HG03520 (cell line): ENCODE results near the gene STRN4.

ENCODE experiments used
- ATAC-seq: cut with Tn5 transposase; IDR thresholded peaks from one replicate; pipeline ENCODE4 v1.9.1; 2021; ENCODE audit warnings: mild to moderate bottlenecking, moderate library complexity; ENCODE audit not compliant: unreplicated experiment

The STRN4 gene

DNA sequence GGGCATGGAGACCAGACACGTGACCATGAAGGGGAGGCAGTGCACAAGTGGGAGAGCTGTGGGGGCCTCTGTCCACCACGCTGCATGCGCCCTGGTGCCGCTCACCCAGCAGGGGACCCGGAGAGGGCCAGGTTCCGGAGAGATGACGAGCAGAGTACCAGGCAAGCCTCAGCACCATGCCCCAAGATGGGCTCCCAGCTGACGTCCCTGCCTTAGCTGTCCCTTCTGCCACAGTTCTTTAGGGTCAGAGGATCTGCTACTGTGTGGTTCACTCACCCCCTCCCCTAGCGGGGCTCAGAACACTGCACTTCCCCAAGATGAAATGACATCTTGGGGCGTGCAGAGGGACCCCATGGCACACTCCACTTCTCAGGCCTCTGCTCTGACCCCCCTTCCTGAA is 19.7 kb downstream of the STRN4 start:
- no peak for ATAC-seq

DNA sequence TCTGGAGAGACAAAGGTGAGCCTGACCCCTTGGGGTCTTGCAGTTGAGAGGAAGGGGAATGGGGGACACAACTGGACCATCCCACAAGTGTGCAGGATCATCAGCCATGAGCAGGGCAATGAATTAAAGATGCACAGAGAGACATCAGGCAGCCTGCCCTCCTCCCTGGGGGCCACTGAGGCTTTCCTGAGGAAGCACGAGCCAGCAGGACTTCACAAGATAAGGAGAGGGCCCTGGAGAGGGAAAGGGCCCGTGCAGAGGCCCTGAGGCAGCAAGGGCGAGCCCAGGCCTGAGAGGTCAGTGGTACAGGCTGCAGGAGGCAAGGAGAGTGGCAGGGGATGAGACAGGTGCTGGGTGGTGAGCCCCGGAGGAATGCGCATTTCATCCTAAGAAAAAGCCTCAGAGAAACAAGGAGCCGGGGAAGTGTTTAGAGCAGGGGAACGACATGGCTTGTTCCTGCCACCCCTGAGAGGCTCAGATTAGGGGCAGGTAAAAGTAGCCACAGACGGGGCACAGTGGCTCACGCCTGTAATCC is 20.3 kb downstream of the STRN4 start:
- ATAC-seq: no peak

DNA sequence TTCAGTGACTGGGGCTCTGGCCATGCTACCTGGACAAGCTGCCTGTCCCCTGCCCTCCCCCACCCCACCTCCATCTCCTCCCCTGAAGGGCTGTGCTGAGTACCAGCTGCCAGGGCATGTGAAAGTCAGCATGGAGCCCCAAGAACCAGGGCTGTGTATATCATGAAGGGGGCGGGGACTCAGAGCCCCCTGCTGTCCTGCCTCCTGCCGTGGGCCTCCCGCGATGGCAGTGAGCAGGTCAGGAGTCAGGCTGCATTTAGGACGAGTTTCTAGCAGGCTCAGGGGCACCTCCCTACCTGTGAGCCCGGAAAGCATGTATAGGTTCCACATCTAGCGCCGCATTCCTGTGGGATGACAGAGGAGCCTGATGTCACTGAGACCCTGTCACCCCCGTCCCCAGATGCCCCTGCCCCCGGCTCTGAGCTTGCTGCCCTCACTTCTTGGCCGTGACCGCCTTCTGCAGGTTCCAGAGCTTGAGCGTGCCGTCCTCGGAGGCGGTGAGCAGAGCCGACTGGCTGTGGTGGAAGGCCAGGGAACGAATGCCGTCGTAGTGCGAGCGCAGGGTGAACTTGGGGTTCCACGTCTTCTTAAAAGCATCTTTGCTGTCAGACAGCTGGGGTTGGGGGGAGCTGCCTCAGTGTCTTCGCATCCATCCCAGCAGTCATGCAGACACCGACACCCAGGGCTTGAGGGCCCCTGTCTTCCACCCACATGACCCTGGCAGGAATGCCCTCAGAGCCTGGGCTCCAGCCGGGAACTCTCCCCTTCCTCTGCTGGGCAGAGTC is 21.0 kb downstream of the STRN4 start:
- no peak for ATAC-seq

DNA sequence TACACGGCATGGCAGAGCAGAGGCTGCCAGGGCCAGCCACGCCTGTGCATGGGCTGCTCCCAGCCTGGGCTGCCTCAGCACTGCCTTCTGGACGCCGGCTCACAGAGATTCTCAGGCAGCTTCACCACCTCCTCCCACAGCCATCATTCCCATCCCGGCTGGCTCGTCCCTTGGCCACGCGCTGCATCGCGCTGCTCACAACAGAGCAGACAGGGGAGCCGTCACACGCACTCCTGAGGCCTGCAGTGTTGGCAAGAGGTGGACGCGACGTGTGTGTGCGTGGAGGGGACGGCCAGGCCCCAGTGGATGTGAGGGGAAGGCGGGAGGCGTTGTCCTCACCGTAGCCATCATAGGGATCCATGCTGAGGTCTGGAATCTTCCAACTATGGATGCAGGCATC is 21.8 kb downstream of the STRN4 start:
- ATAC-seq: no peak

DNA sequence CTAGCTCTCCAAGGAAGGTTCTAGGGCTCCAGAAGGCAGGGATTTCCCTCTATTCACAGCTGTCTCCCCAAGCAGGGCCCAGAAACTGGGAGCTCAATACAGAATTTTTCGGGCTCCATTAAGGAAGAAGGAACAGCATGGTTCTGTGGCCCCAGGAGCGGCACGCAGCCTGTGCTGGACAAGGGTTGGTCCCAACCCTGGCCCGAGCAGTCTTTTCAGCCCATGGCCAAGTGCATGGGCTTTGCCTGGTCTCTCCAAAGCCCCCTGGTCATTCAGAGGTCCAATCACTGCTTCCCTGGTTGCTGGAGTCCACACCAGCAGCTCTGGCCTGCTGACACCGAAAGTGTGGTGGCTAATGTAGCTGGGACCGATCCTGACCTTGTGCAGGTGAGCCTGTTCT is 22.8 kb downstream of the STRN4 start:
- no peak for ATAC-seq

DNA sequence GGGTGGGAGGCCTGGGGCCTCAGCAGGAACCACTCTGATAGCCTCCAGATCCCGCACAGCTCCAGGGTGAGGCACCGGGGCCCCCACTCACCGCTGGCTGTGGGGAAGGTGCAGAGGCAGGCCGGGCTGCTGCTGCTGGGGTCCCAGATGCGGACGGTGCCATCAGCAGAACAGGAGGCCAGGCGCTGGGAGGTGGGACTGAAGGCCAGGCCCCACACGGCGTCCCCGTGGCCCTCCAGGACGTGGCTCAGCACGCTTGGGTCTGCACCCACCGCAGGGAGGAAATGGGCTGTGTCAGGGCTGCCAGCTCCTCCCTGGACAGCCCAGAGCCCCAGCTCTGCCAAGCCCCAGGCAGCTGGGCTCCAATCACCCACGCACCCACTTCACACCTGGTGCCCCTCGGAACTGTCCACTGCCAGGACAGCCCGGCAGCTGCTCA is 23.2 kb downstream of the STRN4 start:
- ATAC-seq: no peak

DNA sequence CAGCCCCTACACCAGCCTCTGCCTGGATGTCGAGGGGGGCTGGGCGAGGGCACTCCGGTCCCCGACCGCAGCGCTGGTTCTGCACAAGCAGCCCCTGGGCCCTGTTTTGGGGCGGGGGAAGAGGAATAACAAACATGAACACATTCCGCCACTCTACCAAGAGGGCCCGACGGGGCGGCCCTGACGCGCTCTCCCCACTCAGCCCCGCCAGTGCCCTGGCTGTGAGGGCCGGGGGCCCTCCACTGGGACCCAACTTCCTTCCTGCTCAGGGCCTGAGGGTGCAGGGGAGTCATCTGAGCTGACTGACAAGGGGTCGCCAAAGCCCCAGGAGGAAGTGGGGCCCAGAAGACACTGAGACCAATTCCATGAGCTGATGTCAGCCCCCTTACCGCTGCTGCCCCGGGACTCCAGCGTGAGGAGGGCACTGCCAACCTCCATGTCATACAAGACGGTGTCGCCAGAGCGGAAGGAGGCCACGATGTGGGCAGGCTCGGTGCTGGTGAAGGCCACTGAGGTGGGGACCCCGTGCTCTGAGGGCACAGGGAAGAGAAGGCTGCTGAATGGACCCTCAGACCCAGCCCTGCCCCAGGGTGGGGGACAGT is 23.7 kb downstream of the STRN4 start:
- no peak for ATAC-seq

DNA sequence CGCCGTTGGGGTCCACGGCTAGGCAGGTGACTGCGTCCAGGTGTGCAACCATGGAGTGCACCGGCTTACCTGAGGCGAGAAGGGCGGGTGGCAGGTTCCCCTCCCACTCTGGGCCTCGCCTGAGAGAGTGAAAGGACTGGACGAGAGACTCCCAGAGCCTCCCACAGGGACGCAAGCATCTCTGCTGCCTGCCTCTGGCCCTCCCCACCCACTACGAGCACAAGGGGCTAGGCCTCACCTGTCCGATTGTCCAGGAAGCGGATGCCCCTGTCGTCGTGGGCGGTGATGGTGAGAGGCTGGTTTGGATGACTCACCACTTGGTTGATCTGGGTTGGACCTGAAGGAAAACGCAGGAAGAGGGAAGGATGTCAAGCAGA is 24.3 kb downstream of the STRN4 start:
- ATAC-seq: no peak

DNA sequence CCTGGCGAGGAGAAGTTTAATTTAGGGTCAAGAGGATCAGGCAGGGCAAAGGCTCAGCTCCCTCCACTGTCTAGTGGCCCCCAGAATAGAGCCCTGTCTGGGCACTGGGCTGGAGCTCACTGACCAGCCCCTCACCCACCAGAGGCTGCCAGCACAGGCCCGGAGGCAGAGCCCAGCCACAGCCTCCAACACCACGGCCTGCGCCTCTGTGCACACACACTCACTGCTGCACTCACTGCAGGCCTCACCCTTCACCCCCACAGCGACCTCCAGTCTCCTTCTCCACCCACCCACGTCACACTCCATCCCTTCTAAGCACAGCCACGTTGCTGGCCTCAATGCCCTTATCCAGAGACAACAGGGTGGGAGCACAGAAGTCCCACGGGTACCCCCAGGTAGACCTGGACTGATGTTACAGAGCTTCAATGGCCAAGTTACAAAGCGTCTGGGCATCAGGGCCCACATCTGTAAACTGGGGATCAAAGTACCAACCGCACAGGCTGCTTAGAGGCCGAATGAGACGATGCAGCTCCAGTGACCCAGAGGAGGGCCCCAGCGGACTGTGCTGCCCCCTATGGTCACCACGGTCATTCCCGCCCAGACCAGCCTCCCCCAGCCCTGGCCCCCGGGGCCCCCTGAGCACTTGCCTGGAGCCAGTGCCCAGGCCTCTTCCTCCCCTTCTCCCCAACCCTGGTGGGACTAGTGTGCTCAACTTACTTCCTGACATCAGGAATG is 24.8 kb downstream of the STRN4 start:
- no peak for ATAC-seq

DNA sequence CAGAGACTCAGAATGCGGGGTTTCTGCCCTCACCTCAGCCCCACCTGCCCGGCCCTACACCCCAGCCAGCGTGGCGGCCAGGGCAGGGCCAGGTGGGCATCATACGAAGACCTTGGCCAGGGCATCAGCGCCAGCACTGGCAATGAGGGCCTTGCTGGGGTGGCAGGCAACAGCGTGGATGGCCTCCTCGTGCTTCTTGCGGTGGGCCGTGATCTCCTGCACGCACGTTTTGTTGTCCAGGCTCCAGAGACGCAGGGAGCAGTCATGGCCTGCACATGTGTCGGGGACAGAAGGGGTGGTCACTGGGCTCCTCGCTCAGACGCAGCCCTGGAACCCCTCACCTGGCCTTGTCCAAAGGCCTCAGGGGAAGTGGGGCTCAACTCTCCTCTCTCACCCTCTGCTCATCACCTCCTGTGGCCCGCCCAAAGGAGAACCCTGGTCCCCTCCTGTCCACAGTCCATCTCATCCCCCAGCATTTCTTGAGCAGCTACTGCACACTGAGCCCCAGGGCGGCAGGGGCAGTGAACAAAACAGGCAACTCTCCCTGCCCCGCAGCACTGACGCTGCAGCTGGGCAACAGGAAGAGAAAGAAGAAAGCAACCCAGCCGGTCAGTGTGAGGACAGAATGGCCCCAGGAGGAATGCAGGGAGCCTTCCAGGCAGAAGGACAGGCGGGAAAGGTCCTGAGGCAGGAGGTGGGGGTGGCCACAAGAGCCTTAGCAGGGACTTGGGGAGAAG is 25.6 kb downstream of the STRN4 start:
- no peak for ATAC-seq

DNA sequence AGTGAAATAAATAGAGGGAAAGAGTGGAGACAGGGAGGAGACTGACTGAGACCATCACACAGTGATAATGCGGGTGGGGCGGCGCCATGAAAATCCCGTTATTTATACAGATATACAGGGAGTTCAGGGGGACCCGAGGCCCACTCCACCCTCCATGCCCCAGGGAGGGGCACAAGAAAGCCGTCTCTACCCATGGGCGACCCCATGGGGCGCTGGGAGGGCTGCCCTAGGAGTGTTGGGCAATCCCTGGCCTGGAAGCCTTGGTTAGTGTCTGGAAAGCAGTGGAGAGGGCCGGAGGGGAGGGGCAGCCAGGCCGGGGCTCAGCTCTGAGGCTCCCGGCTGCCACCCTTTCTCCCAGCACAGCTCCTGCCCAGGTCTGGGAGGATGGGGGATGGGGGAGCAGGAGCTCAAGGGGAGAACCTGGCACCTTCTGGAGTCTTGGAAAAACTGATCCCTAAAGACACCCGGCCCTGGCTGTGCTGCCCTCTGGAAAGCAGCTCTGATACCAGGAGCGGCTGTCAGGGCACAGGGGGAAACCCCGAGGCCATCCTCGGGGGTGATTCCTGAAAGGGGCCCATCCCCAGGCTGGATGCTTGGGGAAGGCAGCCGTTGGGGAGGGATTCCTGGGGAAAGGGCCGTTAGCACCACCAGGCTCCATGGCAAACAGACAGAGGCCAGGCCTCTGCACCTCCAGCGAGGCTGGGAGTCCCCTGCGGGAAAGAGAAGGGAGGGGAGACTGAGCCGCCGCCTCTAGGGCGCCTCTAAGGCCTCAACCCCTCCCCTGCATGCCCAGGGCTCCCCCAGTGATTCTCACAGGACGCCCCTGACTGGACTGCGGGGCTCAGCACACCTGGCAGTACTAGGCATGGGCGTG is 26.4 kb downstream of the STRN4 start:
- ATAC-seq: no peak

DNA sequence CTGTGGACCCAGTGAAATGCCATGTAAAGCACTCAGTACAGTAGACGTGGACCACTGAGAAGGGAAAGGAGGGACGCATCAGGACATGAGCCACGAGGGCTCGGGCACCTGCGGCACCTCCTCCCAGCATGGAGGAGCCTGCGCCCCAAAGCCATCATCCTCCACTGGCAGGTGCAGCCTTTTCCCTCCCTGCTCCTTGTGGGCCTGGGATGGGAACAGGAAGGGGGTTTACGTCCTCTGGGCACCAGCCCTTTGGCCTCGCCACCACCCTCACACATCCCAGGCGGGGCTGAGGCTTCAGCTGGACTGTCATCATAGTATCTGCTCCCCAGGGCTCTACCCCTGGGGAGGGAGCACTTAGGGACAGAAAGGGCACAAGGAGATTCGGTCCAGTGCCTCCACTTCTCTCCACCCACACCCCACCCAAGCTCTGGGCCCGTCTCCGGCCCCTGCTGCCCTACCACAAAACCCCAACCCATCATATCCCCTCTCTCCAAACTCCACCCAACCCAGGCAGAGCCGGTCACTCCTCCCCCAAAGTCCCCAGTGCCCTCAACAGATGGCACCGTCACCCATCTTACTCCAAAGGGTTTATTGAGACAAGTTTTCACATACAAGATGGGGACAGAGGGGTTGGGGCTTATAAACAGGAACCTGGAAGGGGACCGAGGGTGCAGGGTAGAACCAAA is 27.2 kb downstream of the STRN4 start:
- ATAC-seq: no peak

DNA sequence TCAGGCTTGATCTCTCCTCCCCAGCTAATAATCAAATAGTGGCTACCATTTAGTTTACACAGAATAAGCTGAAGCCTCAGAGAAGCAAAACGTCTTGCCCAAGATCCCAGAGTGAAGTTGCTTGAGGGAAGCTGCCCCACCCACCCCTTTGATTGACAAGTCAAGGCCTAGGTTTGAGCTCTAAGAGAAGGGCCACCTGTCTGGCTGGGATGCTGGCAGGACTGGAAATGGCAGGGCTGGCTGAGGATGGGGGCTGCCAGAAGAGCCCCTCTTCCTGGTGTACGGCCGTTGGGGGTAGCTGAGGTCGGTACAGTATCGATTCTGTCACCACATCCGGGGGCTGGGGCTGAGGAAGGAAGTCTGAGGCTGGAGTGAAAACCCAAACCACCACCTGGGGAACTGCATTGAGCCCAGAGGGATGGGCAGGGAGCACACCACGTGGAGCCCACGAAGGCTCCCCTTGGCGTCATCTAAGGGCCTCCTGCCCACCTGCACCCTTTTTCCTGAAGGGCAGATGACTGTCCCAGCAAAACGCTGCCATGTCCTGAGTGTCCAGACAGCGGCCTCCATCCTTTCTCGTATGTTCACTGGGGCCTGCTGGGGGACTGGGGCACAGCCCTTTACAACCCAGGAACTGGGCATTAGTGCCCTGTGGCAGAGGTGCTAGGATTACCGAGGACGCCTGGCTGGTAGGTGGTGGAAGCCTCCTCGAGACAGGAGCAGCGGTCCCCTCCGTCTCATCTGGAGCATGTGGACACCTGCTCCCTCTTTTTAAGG is 27.9 kb downstream of the STRN4 start:
- ATAC-seq: no peak

DNA sequence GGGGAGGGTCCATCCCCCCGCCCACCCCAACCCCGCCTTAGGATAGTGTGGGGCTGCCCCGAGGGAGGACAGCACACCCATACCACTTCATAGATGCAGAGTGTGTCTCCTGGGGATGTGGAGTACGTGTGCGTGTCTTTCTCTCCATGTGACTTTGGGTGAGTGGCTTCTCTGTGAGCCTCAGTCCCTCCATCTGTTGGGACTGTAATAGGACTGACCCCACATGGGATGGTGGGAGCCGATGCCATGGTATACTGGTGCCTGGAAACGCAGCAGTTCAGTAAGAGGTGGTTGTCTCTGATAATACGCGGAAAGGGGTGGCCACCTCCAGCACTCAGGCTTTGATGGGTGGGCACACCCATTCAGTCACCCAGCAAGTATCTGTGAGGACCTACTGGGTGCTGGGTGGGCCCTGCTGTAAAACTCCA is 28.5 kb downstream of the STRN4 start:
- no peak for ATAC-seq

DNA sequence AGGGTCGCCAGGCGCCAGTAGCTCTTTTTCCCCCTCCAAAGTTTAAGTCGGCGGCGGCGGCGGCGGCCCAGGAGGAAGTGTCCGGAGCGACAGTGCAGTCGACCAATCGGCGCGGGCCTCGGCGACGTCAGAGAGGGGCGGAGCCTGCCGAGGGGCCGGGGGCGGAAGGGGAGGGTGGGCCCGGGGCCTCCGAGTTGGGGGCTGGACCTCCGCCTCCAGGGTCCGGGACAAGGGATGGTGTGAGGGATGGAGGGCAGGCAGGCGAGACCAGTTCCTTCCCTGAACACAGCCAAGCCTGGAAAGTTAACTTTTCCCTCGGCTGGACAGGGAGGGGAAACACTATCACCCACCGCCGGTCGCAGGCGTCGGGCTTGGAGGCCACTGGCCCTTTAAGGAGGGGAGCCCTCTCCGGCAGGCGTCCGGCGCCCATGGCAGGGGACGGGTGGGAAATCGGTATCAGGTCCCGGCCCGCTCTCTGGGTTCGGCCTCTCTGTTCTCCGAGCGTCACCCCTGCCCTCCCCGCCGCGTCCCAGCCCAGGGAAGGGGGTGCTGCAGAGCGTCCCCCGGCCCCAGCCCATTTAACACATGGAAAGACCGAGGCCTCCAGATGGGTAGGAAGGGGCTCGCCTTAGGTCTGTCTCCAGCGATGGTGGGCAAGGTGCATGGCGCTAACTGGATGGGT is 29.1 kb downstream of the STRN4 start, which contains the start of gene PRKD2:
Gene PRKD2, minus strand, starts transcription at position 81 of the 682 bp plus-strand sequence. CDS start 744 bp downstream, outside the sequence.
- ATAC-seq: no peak

DNA sequence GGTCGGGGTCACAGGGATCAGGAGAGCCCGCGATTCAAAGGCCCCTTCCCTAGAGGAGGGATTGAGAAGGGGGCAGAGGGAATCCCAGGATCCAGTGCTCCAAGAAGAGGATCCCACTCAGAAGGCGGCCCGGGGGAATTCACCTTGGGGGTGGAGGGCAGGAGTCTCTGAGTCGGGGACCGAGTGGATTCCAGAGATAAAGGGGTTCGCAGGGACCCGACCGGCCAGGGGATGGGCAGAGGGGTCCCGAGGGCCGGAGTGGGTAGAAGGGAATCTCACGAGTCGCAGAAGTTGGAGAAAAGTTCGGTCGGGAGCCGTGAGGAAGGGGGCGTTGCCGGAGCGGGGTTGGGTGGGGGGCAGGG is 29.6 kb downstream of the STRN4 start:
- no peak for ATAC-seq

DNA sequence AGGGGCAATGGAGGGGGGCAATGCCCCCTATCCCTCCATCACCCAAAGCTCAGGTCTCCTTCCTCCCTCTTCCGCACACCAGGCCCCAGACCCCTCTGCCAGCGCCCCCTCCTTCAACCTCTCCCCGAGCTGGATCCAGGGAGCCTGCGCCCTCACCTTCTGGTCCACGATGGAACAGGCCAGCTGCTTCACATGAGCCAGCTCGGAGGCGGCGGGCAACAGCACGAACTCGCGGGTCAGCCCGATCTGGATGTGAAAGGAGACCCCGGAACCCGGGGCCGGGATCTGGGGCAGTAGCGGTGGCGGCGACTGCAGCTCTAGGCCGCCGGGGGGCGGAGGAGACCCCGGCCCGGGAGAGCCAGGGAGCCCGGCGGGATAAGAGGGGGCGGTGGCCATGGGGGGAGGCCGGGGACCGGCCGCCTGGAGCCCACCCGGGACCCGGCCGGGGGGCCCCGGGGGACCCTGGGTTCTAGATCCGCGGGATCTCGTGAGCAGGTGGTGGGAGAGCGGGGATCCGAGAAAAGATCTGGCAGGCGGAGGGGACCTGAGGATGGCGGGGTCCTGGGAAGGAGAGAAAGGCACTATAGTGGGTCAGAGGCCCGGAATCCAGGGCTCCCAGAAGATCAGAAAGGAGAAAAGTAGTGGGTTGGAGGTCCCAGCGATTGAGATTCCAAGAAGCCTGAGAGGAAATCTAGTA is 30.1 kb downstream of the STRN4 start:
- ATAC-seq: no peak

DNA sequence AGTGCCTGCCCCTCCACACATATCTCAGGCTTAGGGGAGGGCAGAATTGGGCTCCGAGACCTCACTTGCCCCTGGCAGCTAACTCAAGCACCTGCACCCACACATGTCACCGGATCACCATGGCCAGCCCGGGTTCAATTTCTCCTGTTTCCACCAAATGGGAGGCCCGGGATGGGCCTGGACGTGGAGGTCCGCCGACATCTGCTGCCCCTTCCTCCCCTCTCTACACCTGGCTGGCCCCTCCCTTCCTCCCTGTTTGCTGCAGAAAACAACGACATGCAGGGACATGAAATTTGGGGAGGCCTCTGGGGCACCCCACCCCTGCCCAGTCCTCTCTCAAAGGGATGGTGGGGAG is 30.7 kb downstream of the STRN4 start:
- no peak for ATAC-seq
